ENCODE results near the gene PLA2G6. TPM values are rescaled to one million over a fixed set of nuclear protein-coding genes. Genes with fewer than 3 reads are reported as not detected.
A peak's percentile ranks its signal among the peaks of the same experiment; 100 is the strongest.

PLA2G6 gene
- total RNA-seq, 4 donors from 2014 or later, result 4.4 to 30.5 (median 22.0) TPM

DNA sequence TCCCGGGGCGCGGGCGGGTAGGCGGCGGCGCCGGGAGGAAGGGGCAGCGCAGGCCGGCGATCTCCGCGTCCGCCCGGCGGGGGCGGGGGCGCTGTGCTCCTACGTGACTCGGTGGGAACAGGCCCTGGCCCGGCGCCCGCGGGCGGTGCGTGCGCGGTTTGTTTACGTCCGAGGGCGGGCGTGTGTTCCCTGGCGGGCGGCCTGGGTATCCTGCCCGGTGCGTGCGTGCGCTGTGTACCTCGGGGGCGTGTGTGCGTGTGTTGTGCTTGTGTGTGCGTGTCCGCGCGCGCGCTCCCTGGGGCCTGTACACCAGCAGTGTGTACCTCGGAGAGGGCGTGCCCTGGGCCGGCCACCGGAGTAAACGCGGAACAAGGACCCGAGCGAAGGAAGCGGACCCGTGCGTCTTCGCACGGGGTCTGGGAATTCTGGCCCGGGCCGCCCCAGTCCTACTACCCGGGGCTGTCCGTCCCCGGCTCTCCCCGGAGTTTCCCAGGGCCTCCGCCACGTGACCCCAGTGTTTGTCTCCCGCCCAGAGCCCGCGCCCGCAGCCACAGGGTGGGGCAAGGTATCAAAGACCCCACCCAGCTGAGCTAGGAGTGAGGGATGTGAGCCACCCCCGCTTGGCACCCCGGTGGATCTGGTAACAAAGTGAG lies 20.9 kb upstream of the PLA2G6 start:
- H3K4me3 ChIP-seq, result peak overlapping the region; percentile 71 to 93
- H3K9me3 ChIP-seq, result no peaks in the 10 kb centered on the region
- no peak for TF ChIP-seq POLR2A (IDR thresholded peaks at IDR 0.05)
- TF ChIP-seq EP300 (IDR thresholded peaks at IDR 0.05), result peak; percentile 87
- TF ChIP-seq POLR2AphosphoS5 (IDR thresholded peaks at IDR 0.05), result peak; percentile 91
- TF ChIP-seq, protein P1, sequence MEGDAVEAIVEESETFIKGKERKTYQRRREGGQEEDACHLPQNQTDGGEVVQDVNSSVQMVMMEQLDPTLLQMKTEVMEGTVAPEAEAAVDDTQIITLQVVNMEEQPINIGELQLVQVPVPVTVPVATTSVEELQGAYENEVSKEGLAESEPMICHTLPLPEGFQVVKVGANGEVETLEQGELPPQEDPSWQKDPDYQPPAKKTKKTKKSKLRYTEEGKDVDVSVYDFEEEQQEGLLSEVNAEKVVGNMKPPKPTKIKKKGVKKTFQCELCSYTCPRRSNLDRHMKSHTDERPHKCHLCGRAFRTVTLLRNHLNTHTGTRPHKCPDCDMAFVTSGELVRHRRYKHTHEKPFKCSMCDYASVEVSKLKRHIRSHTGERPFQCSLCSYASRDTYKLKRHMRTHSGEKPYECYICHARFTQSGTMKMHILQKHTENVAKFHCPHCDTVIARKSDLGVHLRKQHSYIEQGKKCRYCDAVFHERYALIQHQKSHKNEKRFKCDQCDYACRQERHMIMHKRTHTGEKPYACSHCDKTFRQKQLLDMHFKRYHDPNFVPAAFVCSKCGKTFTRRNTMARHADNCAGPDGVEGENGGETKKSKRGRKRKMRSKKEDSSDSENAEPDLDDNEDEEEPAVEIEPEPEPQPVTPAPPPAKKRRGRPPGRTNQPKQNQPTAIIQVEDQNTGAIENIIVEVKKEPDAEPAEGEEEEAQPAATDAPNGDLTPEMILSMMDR (IDR thresholded peaks at IDR 0.05), result peak in 3 of 4 experiments; percentile 30 to 53 (median 49)
- peak; percentile 77 for ATAC-seq
- peak overlapping the region; percentile 98 to 99 (median 98) for H3K27ac ChIP-seq
- no CpG with 5 or more reads among the region's 74 CpGs for WGBS, 2 donors (ENCODE audit: low coverage in 1 of 2)
- no peaks in the 10 kb centered on the region for H3K27me3 ChIP-seq
- peaks cover 0 to 43% (median 24%) of the 10 kb centered on the region in 3 donors for H3K4me1 ChIP-seq
- H3K36me3 ChIP-seq, result no peaks in the 10 kb centered on the region

DNA sequence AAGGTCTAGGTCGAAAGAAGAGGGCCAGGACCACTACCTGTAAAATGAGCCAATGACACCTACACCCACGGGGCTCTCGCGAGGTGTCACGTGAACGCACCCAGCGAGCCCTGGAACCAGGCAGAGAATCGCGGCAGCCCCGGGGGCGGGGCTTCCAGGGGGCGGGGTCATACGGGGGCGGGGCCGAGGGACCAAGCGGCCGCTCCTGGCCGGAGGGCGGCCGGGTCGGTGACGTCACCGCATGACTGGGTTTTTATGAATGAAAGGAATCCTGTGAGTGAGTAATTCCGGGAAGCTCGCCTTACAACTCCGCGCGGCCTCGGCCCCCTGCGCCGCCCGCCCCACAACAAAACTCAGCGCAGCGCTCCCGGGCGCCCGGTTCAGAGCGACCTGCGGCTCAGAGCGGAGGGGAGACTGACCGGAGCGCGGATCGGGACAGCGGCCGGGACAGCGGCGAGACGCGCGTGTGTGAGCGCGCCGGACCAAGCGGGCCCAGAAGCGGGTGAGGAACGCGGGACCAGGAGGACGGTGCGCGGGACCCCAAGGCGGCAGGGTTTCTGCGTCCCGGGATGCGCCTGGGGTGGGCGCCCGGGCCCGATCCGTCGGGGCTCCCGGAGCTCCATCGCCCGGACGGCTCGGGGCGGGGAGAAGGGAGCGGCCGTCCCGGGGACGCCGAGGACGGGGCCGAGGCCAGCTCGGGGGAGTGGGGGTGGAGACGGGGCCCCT lies 20.2 kb upstream of the PLA2G6 start, which contains the start of gene MAFF:
TSS of gene MAFF (plus strand) at position 284 of the 726 bp plus-strand sequence. CDS start 11,860 bp downstream, outside the sequence.
- ATAC-seq, result peak; percentile 84
- Histone ChIP-seq H3K9me3 (no peaks in the 10 kb centered on the region), H3K27me3 (no peaks in the 10 kb centered on the region), H3K36me3 (no peaks in the 10 kb centered on the region), H3K4me1 (peaks cover 0 to 43% (median 24%) of the 10 kb centered on the region in 3 donors), H3K4me3 (peak within 1 kb of the TSS; percentile 71 to 93), H3K27ac (peak within 1 kb of the TSS; percentile 98 to 99 (median 98))
- no peak for TF ChIP-seq EP300 (IDR thresholded peaks at IDR 0.05)
- TF ChIP-seq POLR2AphosphoS5 (IDR thresholded peaks at IDR 0.05), result peak; percentile 99
- peak; percentile 96 to 98 for TF ChIP-seq POLR2A (IDR thresholded peaks at IDR 0.05)
- TF ChIP-seq, protein P1 (IDR thresholded peaks at IDR 0.05), result no peak
- no CpG with 5 or more reads among the region's 85 CpGs for WGBS, 2 donors (ENCODE audit: low coverage in 1 of 2)

DNA sequence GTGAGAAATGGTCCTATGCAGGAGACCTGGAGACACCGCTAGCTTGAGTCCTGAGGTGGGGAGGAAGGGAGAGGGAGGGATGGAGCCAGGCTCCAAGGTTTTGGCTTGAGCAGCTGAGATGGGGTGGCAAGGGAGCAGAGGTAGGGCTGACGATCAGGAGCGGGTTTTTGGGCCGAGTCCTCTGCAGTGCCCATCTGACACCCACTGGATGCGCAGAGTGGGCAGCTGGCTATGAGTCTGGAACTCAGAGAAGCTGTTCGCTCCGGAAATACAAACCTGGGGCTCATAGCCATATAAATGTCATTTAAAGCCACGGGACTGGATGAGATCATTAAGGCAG lies 19.7 kb upstream of the PLA2G6 start:
- peaks cover 0 to 43% (median 24%) of the 10 kb centered on the region in 3 donors for H3K4me1 ChIP-seq
- peak; percentile 20 for ATAC-seq
- TF ChIP-seq, protein P1 (IDR thresholded peaks at IDR 0.05), result no peak
- TF ChIP-seq POLR2AphosphoS5 (IDR thresholded peaks at IDR 0.05), result no peak
- TF ChIP-seq POLR2A (IDR thresholded peaks at IDR 0.05), result no peak
- TF ChIP-seq EP300 (IDR thresholded peaks at IDR 0.05), result no peak
- no peaks in the 10 kb centered on the region for H3K9me3 ChIP-seq
- H3K4me3 ChIP-seq, result peak overlapping the region; percentile 71 to 93
- H3K27me3 ChIP-seq, result no peaks in the 10 kb centered on the region
- WGBS, 2 donors (ENCODE audit: low coverage in 1 of 2), result 13 to 19% methylated on average over 5 to 7 of the region's 8 CpGs
- H3K27ac ChIP-seq, result peak overlapping the region; percentile 98 to 99 (median 98)
- no peaks in the 10 kb centered on the region for H3K36me3 ChIP-seq

DNA sequence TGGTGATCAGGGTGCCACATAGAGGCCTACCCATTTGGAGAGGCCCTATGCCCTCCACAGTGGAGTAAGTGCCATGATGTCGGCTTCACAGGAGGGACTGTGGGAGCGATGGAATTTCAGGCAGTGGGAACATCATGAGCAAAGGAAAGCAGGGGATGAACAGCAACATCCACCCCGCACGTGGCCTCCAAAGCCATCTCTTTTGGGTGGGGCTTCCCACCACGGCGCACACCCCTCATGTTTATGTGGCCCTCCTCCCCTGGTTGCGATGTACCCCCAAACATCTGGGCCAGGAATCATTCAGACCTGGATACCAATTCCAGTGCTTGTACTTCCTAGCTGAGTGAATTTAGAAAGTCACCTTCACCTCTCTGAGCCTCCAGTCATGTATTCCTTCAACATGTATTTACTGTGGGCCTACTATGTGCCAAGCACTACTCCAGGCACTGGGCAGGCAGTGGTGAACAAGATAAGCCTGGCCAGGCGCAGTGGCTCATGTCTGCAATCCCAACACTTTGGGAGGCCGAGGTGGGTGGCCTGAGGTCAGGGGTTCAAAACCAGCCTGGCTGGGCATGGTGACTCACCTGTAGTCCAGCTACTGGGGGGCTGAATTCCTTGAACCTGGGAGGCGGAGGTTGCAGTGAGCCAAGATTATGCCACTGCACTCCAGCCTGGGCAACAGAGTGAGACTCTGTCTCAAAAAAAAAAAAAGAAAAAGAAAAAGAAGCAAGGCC lies 18.4 kb upstream of the PLA2G6 start:
- H3K4me3 ChIP-seq, result no peak overlapping the region
- no peak for TF ChIP-seq POLR2A (IDR thresholded peaks at IDR 0.05)
- TF ChIP-seq EP300 (IDR thresholded peaks at IDR 0.05), result no peak
- no peak for TF ChIP-seq POLR2AphosphoS5 (IDR thresholded peaks at IDR 0.05)
- TF ChIP-seq, protein P1 (IDR thresholded peaks at IDR 0.05), result no peak
- H3K9me3 ChIP-seq, result no peaks in the 10 kb centered on the region
- no peaks in the 10 kb centered on the region for H3K36me3 ChIP-seq
- WGBS, 2 donors (ENCODE audit: low coverage in 1 of 2), result 72% methylated on average over 5 to 7 of the region's 10 CpGs
- no peaks in the 10 kb centered on the region for H3K27me3 ChIP-seq
- peaks cover 0 to 30% (median 14%) of the 10 kb centered on the region in 3 donors for H3K4me1 ChIP-seq
- ATAC-seq, result no peak
- H3K27ac ChIP-seq, result peak overlapping the region in 1 of 4 donors; percentile 98
